Osteocyte (in vitro differentiated cells): ENCODE measurements around the gene TTBK1. TPM values are rescaled to one million over a fixed set of nuclear protein-coding genes. Genes with fewer than 3 reads are reported as not detected.

Experiments used
- DNase-seq: peaks from one replicate; pipeline ENCODE4 v3.0.0; 2021; ENCODE audit warnings: mixed read lengths; ENCODE audit not compliant: unreplicated experiment; ENCODE audit errors: extremely low spot score
- H3K27ac Mint-ChIP-seq: one replicate; pipeline ENCODE4 v1.8.0; 2021; ENCODE audit warnings: mild to moderate bottlenecking, mixed read lengths; ENCODE audit not compliant: unreplicated experiment
- H3K27me3 Mint-ChIP-seq: one replicate; pipeline ENCODE4 v1.8.0; 2021; ENCODE audit warnings: mixed read lengths; ENCODE audit not compliant: unreplicated experiment
- H3K36me3 Mint-ChIP-seq: one replicate; pipeline ENCODE4 v1.8.0; 2021; ENCODE audit warnings: mixed read lengths; ENCODE audit not compliant: unreplicated experiment
- H3K4me1 Mint-ChIP-seq: one replicate; pipeline ENCODE4 v1.8.0; 2021; ENCODE audit warnings: mixed read lengths; ENCODE audit not compliant: unreplicated experiment
- H3K4me3 Mint-ChIP-seq: one replicate; pipeline ENCODE4 v1.8.0; 2021; ENCODE audit warnings: mild to moderate bottlenecking, moderate library complexity, mixed read lengths; ENCODE audit not compliant: unreplicated experiment
- H3K9me3 Mint-ChIP-seq: one replicate; pipeline ENCODE4 v1.8.0; 2021; ENCODE audit warnings: mixed read lengths; ENCODE audit not compliant: unreplicated experiment
- CTCF ChIP-seq: fragments of 200-600 bp; sonication (generic); IDR thresholded peaks from 2 replicates; pipeline ENCODE4 v1.5.0; 2021; ENCODE audit warnings: antibody characterized with exemption, mild to moderate bottlenecking, moderate library complexity
- total RNA-seq: library from RNA; stranded (reverse); gene quantifications from 2 replicates; pipeline ENCODE4 v1.2.1, GENCODE V29; 2021

TTBK1 gene
- total RNA-seq, 1 donor from 2014 or later = 0.08 TPM

GRCh38 chr6:43311666-43312065 is 68.4 kb downstream of the TTBK1 start:
- DNase-seq = no peak
- Mint-ChIP-seq H3K4me1 (peaks cover 9% of the 10 kb centered on the region), H3K4me3 (no peak overlapping the region), H3K36me3 (no peaks in the 10 kb centered on the region), H3K27me3 (peaks cover 34% of the 10 kb centered on the region), H3K9me3 (no peaks in the 10 kb centered on the region), H3K27ac (no peak overlapping the region)
- no peak for TF ChIP-seq CTCF

DNA sequence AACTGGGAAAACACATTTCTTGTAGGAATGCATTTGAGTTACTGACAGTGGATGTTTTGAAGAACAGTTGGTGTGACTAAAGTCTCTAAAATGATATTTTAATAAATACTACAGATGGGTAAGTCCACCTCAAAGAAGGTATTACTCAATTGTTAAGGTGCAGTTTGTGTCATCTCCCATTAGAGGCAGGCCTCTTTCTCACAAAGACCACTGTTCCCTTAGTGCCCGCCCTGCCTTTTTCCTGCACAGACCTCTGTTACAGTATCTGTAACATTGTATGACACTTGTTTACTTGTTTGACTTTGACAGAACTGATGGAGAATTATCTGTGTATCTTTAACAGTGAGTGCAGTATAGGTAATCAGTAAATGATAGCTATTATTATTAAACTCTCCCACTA is 70.5 kb downstream of the TTBK1 start:
- no peak overlapping the region for H3K27ac Mint-ChIP-seq
- TF ChIP-seq CTCF = no peak
- no peaks in the 10 kb centered on the region for H3K36me3 Mint-ChIP-seq
- no peak overlapping the region for H3K4me3 Mint-ChIP-seq
- H3K9me3 Mint-ChIP-seq = no peaks in the 10 kb centered on the region
- H3K4me1 Mint-ChIP-seq = peaks cover 4% of the 10 kb centered on the region
- H3K27me3 Mint-ChIP-seq = peaks cover 30% of the 10 kb centered on the region
- no peak for DNase-seq

- peaks cover 13% of the 10 kb centered on the region for H3K27me3 Mint-ChIP-seq
- no peak for DNase-seq
- no peak overlapping the region for H3K4me3 Mint-ChIP-seq
- H3K27ac Mint-ChIP-seq = no peak overlapping the region
- peaks cover under 1% of the 10 kb centered on the region for H3K36me3 Mint-ChIP-seq
- no peaks in the 10 kb centered on the region for H3K4me1 Mint-ChIP-seq
- no peaks in the 10 kb centered on the region for H3K9me3 Mint-ChIP-seq
- no peak for TF ChIP-seq CTCF
Measured at GRCh38 chr6:43318011-43318410, 74.7 kb downstream of the TTBK1 start.

GRCh38 chr6:43325876-43326275 is 82.6 kb downstream of the TTBK1 start:
- TF ChIP-seq CTCF = no peak
- Mint-ChIP-seq H3K4me1 (no peaks in the 10 kb centered on the region), H3K4me3 (no peak overlapping the region)

GRCh38 chr6:43328528-43328927 is 85.2 kb downstream of the TTBK1 start:
- Mint-ChIP-seq H3K4me3 (no peak overlapping the region), H3K36me3 (peaks cover 7% of the 10 kb centered on the region), H3K4me1 (no peaks in the 10 kb centered on the region), H3K27me3 (no peaks in the 10 kb centered on the region), H3K27ac (no peak overlapping the region), H3K9me3 (peaks cover 5% of the 10 kb centered on the region)
- no peak for DNase-seq
- no peak for TF ChIP-seq CTCF

More at GRCh38 chr6:43325876-43326275, 82.6 kb downstream of the TTBK1 start:
- Mint-ChIP-seq H3K9me3 (peaks cover 5% of the 10 kb centered on the region), H3K36me3 (peaks cover 10% of the 10 kb centered on the region), H3K27me3 (no peaks in the 10 kb centered on the region), H3K27ac (no peak overlapping the region)
- no peak for DNase-seq
